Measurements from ENCODE around the gene LAYN.

LAYN gene

DNA sequence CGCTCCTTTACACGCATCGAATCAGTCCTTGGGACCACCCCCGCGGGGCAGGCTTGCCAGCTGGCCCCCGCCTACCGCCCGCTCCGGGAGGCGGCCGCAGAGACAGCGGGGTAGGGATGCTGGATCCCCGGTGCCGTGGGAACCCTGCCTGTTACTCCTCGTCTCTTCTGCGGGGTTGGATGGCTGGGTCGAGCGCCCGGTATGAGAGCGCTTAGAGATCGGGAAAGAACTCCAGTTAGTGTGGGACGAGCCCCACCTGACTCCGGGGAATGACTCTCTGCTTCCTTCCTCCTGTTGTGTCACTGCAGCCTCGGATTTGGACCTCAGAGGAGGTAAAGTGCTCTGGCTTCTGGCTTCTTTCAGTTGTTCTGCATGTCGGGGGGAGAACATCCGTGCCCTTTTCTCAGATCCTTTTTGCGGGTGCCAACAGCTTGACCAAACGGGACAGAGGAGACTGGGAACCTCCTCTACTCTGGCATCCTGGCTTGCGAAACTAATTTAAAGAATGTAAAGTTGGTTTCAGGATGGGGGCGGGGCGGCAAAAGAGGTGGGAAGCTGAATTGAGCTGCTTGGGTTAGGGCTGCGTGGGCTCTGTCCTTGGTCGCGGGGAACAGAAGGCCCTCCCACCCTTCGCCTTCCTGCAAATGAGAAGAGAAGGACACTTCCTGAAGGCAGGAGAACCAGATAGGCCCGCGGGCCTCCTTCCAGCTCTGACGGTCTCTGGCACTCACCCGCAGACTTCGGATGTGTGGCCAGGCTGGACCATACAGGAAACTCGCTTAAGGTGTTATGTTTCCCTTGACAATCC lies 938 bp downstream of the LAYN start:
- ATAC-seq, result peak; percentile 81

DNA sequence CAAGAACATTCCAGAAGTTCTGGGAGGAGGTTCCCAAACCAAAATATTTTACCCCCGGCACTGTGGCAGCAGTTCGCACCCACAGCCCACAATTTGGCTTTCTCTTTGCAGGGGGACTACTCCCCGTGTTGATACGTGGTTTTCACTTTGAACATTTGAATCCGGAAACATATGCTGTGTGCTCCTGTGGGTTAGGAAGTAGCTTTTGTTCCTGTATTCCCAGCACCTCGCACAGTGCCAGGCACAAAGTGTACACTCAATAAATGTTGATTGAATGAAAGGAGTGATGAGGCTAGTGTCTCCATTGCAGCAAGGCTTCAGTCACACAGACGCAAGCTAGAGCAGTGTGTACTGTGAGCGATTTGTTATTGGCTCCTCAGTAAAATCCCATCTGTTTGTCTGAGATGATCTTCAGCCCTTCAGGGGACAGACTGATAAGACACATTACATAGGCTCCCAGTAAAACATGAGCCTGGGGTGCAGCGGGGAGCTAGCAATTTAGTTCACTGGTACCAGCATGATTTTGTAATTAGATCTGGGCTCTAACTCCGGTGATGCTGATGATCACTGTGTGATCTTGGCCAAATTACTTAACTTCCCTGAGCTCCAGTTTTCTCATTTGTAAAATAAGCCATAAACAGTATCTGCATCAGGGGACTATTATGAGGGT lies 2.2 kb downstream of the LAYN start:
- TF ChIP-seq, protein P1, sequence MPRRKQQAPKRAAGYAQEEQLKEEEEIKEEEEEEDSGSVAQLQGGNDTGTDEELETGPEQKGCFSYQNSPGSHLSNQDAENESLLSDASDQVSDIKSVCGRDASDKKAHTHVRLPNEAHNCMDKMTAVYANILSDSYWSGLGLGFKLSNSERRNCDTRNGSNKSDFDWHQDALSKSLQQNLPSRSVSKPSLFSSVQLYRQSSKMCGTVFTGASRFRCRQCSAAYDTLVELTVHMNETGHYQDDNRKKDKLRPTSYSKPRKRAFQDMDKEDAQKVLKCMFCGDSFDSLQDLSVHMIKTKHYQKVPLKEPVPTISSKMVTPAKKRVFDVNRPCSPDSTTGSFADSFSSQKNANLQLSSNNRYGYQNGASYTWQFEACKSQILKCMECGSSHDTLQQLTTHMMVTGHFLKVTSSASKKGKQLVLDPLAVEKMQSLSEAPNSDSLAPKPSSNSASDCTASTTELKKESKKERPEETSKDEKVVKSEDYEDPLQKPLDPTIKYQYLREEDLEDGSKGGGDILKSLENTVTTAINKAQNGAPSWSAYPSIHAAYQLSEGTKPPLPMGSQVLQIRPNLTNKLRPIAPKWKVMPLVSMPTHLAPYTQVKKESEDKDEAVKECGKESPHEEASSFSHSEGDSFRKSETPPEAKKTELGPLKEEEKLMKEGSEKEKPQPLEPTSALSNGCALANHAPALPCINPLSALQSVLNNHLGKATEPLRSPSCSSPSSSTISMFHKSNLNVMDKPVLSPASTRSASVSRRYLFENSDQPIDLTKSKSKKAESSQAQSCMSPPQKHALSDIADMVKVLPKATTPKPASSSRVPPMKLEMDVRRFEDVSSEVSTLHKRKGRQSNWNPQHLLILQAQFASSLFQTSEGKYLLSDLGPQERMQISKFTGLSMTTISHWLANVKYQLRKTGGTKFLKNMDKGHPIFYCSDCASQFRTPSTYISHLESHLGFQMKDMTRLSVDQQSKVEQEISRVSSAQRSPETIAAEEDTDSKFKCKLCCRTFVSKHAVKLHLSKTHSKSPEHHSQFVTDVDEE (CRISPR knock-in tag; IDR thresholded peaks at IDR 0.05), result 0 out of 2 replicates have a peak, but pooled peaks have one; percentile 20
- no peak for TF ChIP-seq CREB5 (CRISPR knock-in tag; IDR thresholded peaks at IDR 0.05; ENCODE audit: low read depth)
- TF ChIP-seq TCF4 (CRISPR knock-in tag; IDR thresholded peaks at IDR 0.05; ENCODE audit: borderline replicate concordance), result peak; percentile 9; the same call in 1 of the 2 replicates
- no peak for ATAC-seq

More for the DNA sequence above, 938 bp downstream of the LAYN start:
- TF ChIP-seq, protein P1 (CRISPR knock-in tag; IDR thresholded peaks at IDR 0.05), result no peak
- TF ChIP-seq ISL1 (CRISPR knock-in tag; IDR thresholded peaks at IDR 0.05), result no peak
- TF ChIP-seq ZFP3 (CRISPR knock-in tag; IDR thresholded peaks at IDR 0.05), result no peak
- TF ChIP-seq ARNTL (CRISPR knock-in tag; IDR thresholded peaks at IDR 0.05; ENCODE audit: borderline replicate concordance, low read depth), result no peak
- no peak for TF ChIP-seq ZNF565 (CRISPR knock-in tag; conservative IDR thresholded peaks at IDR 0.05; ENCODE audit: low read depth)
- TF ChIP-seq BACH2 (CRISPR knock-in tag; IDR thresholded peaks at IDR 0.05; ENCODE audit: borderline replicate concordance), result no peak
- no peak for TF ChIP-seq RARB (CRISPR knock-in tag; IDR thresholded peaks at IDR 0.05)
- no peak for TF ChIP-seq ZC3H10 (CRISPR knock-in tag; IDR thresholded peaks at IDR 0.05)
- no peak for TF ChIP-seq ZFP30 (CRISPR knock-in tag; IDR thresholded peaks at IDR 0.05)
- TF ChIP-seq OSR1 (CRISPR knock-in tag; IDR thresholded peaks at IDR 0.05), result no peak
- no peak for TF ChIP-seq TCF4 (CRISPR knock-in tag; IDR thresholded peaks at IDR 0.05; ENCODE audit: borderline replicate concordance)
- TF ChIP-seq GLIS3 (CRISPR knock-in tag; IDR thresholded peaks at IDR 0.05), result no peak
- no peak for TF ChIP-seq ZNF8 (CRISPR knock-in tag; IDR thresholded peaks at IDR 0.05)
- TF ChIP-seq ESRRG (CRISPR knock-in tag; IDR thresholded peaks at IDR 0.05), result no peak
- TF ChIP-seq CREB5 (CRISPR knock-in tag; IDR thresholded peaks at IDR 0.05; ENCODE audit: low read depth), result no peak

- TF ChIP-seq ZFP3 (CRISPR knock-in tag; IDR thresholded peaks at IDR 0.05), result no peak
- TF ChIP-seq GLIS3 (CRISPR knock-in tag; IDR thresholded peaks at IDR 0.05), result no peak
- TF ChIP-seq, protein P1 (CRISPR knock-in tag; IDR thresholded peaks at IDR 0.05), result no peak
- no peak for TF ChIP-seq RARB (CRISPR knock-in tag; IDR thresholded peaks at IDR 0.05)
- no peak for TF ChIP-seq ARNTL (CRISPR knock-in tag; IDR thresholded peaks at IDR 0.05; ENCODE audit: borderline replicate concordance, low read depth)
- no peak for TF ChIP-seq ISL1 (CRISPR knock-in tag; IDR thresholded peaks at IDR 0.05)
- TF ChIP-seq CSDC2 (CRISPR knock-in tag; IDR thresholded peaks at IDR 0.05), result no peak
- TF ChIP-seq, protein P2, sequence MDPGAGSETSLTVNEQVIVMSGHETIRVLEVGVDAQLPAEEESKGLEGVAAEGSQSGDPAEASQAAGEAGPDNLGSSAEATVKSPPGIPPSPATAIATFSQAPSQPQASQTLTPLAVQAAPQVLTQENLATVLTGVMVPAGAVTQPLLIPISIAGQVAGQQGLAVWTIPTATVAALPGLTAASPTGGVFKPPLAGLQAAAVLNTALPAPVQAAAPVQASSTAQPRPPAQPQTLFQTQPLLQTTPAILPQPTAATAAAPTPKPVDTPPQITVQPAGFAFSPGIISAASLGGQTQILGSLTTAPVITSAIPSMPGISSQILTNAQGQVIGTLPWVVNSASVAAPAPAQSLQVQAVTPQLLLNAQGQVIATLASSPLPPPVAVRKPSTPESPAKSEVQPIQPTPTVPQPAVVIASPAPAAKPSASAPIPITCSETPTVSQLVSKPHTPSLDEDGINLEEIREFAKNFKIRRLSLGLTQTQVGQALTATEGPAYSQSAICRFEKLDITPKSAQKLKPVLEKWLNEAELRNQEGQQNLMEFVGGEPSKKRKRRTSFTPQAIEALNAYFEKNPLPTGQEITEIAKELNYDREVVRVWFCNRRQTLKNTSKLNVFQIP (CRISPR knock-in tag; IDR thresholded peaks at IDR 0.05; ENCODE audit: borderline replicate concordance, low read depth), result no peak
- peak; percentile 59 for ATAC-seq
These were observed 8.0 kb downstream of the LAYN start for GRCh38 chr11:111548525-111548924.
